Activated T-helper 1 cell treated with Interleukin-2 at 50 U/mL for 16 hours (primary cell): ENCODE data around the gene RAX2.
"Not testable (repeated sequence)": the region's sequence is repeated elsewhere in the genome, so short reads cannot be mapped to it uniquely, and the experiment has no call there.

Experiments used
- DNase-seq: peaks from one replicate; pipeline ENCODE4 v3.0.0-alpha.2; 2020; ENCODE audit warnings: low read depth

The RAX2 gene

DNA sequence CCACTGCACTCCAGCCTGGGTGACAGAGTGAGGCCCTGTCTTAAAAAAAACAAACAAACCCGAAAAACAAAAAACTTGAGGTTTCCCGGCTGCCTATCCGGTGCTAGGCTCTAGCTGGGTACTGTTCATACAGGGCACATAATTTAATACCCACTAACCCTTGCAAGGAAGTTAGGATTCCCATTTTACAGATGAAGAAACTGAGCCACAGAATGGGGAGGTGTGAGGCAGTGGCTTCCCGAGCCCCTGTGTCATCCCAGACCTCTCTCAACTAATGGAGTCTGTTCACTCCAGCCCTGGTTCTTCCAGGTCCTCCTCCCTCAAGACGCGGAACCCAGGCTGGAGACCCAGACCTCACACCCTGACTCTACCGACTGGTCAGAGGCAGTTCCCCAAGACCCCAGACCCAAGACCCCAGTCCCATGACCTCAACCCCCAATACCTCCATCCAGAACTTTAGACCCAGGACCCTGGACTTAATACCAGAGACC is 11.1 kb downstream of the RAX2 start:
- DNase-seq = no peak

DNA sequence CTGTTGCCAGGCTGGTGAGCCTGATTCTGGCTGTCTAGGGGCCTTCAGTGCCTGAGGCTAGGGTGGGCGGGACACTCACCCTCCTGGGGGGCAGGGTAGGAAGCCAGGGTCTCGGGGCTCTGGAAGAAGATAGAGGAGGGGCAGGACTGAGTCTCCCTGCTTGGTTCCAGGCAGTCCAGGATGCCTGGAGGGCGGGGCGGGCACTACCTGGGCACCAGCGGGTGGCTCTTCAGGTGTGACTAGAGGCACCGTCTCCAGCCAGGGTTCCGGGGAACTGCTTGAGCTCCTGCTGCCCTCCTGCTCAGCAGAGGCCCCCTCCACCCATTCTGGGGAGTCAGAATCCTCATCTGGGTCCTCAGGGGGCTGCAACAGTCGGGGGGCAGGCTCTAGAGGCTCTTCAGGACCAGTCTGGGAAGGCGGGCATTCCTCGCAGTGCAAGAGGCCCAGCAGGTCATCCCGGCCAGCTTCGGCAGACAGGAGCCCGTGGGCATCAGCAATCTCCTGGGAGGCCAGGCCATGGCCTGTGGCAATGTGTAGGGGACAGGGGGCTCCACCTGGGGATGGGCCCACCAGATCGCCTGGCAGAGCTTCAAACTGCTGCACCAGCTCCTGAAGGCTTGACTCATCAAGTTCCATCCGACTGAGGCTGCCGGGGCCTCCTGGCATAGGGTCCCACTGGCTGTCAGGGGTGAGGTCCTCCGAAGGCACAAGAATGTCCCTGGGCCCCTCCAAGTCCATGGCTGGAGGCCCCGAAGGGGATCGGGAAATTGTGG is 12.4 kb downstream of the RAX2 start:
- DNase-seq = no peak

GRCh38 chr19:3758297-3758696 is 13.7 kb downstream of the RAX2 start:
- DNase-seq = not testable (repeated sequence)

- not testable (repeated sequence) for DNase-seq
These were observed 14.3 kb downstream of the RAX2 start for GRCh38 chr19:3757705-3758104.

- DNase-seq = no peak
These were observed 18.2 kb downstream of the RAX2 start for GRCh38 chr19:3753631-3754410.

- no peak for DNase-seq
These were observed 19.5 kb downstream of the RAX2 start for GRCh38 chr19:3752492-3752891.

DNA sequence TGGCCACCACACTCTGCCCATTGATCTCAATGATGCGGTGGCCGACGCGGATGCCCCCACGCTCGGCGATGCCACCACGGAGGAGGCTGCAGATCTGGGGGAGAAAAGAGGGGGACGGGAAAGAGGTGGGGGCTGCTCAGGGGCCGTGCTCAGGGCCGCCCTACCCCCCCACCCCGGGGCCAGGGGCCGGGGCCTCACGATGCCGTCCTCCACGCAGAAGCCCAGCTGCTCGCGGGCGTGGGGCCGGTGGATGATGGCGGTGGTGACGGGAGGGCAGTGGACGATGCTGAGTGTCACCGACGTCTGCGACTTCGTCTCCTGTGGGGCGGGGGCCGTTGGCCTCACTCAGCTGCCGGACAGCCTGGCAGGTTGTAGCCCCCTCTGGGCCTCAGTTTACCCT is 20.8 kb downstream of the RAX2 start:
- DNase-seq = no peak

DNA sequence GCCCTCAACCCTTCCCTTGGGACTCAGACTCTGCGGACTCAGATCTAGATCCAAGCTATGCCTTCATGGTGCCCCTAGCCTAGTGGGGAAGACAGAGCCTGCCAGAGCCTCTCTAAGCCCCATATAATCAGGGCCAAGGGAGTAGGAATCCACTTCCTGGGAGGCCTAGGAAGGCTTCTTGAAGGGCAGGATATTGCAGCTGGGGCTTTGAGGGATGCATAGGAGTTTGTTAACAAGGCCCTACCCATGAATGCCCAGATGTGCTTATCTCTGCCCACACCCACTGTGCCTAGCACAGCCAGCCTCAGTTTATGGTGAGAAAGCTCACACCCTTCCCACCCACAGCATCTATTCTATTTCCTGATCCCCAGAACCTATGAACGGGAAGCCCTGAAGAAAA is 21.8 kb downstream of the RAX2 start:
- DNase-seq = no peak

- DNase-seq = no peak
These were observed 23.1 kb downstream of the RAX2 start for GRCh38 chr19:3748965-3749364.

DNA sequence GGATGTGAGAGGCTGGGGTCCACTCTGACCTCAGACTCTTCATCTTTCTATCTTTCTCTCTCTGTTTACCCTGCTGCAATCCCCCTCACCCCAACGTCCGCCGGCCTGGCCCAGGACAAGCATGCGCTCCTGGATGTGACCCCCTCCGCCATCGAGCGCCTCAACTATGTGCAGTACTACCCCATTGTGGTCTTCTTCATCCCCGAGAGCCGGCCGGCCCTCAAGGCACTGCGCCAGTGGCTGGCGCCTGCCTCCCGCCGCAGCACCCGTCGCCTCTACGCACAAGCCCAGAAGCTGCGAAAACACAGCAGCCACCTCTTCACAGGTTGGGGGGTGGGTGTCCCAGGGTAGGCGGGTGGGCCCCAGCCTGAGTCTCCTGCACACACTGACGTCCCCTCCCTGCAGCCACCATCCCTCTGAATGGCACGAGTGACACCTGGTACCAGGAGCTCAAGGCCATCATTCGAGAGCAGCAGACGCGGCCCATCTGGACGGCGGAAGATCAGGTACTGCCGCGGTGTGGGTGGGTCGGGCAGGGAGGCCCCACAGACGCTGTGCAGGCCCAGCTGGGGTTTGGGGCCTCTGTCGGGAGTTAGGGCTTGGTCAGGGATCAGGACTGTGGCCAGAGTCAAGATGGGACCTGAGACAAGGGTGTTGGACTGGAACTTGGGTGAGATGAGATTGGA is 25.5 kb downstream of the RAX2 start:
- DNase-seq = no peak

GRCh38 chr19:3745363-3746045 is 26.5 kb downstream of the RAX2 start:
- DNase-seq = no peak

DNA sequence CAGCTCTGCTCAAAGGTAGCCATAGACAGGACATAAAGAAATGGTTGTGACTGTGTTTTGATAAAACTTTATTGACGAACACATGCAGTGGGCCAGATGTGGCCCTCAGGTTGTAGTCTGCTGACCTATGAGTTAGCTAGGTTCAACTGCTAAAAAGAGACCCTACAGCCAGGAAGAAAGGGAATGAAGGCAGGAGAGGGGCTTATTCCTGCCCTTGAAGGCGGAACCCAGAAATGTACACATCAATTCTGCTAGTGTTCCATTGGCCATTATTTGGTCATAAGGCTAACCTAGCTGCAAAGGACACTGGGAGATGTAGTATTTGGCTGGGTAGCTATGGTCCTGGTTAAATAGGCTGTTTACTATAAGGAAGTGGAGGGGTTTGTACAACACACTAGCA is 28.5 kb downstream of the RAX2 start:
- no peak for DNase-seq

DNA sequence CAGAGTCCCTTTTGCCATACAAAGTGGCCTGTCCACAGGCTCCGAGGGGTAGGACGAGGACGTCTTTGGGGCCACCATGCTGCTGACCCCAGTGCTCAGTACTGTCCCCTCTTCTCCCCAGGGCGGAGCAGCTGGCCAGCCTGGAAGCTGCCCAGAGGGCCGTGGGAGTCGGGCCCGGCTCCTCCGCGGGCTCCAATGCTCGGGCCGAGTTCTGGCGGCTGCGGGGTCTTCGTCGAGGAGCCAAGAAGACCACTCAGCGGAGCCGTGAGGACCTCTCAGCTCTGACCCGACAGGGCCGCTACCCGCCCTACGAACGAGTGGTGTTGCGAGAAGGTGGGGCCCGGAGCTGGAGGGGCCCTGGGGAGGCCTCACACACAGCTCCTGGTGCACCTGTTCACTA is 31.6 kb downstream of the RAX2 start:
- no peak for DNase-seq

- no peak for DNase-seq
These were observed 33.4 kb downstream of the RAX2 start for GRCh38 chr19:3738477-3739220.

DNA sequence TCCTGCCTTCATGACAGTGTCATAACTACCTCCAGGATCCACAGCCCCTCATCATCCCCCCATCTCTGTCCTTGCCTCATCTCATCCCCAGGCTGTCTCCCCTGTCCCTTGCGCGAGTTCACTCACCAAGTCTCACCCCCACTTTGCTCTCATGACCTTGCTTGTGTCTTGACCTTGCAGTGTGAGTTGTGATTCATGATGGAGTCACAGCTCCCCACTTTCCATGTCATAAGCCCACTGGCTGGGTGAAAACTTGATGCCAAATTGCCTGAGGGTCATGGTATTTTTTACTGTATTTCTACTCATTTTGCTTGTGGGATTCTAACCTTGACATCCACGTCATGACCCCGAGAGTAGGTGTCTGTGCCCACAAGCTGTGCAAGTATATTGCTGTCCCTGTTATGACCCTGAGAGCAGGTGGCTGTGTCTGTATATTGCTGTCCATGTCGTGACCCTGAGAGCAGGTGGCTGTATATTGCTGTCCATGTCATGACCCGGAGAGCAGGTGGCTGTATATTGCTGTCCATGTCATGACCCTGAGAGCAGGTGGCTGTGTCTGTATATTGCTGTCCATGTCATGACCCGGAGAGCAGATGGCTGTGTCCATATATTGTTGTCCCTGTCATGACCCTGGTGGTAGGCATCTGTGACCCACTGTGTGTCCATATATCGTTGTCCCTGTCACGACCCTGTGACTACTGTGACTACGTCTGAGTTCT is 34.4 kb downstream of the RAX2 start:
- no peak for DNase-seq

DNA sequence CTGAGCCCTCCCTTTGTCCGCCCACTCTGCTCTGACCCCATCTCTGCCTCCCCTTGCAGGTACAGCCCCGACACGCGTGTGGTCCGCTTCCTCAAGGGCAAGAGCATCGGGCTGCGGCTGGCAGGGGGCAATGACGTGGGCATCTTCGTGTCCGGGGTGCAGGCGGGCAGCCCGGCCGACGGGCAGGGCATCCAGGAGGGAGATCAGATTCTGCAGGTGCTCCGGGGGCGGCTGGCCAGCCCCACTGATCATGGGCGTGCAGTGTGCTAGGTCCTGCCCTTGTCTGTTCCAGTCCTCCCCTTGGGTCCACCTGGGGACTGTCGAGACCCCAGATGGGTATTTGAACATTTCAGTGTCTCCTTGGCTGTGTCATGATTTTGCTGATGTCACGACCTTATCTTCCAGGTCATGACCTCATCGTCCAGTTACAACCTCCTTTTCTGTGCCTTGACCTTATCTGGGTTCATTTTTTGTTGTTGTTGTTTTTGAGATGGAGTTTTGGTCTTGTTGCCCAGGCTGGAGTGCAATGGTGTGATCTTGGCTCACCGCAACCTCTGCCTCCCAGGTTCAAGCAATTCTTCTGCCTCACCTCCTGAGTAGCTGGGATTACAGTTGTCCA is 35.8 kb downstream of the RAX2 start:
- DNase-seq = no peak

- no peak for DNase-seq
These were observed 37.8 kb downstream of the RAX2 start for GRCh38 chr19:3734310-3734600.

DNA sequence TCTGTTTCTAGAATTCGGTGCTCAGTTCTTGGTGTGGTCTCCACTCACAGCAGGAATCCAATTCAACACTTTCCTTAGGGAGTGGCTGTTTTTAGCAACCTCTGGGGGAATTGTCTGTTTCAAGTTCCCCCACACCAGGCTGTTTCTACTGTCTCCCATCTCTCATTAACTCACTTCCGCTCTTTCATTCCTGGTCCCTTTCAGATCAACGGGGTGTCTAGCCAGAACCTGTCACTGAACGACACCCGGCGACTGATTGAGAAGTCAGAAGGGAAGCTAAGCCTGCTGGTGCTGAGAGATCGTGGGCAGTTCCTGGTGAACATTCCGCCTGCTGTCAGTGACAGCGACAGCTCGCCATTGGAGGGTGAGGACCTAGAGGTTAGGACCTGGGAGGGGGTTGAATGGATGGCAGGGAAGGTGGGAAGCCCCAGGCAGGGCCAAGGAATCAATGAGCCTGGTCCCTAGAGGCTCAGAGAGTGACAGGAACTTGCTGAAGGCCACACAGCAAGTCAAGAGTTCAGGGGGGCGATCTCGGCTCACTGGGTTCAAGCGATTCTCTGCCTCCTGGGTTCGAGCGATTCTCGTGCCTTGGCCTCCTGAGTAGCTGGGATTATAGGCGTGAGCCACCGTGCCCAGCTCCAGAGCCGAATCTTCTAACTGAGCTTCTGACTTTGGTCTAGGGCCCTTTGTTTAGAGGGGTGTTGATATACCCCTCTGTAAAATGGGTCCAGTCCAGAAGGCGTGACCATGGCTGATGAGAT is 38.3 kb downstream of the RAX2 start:
- no peak for DNase-seq

- no peak for DNase-seq
These were observed 39.9 kb downstream of the RAX2 start for GRCh38 chr19:3732108-3732507.

DNA sequence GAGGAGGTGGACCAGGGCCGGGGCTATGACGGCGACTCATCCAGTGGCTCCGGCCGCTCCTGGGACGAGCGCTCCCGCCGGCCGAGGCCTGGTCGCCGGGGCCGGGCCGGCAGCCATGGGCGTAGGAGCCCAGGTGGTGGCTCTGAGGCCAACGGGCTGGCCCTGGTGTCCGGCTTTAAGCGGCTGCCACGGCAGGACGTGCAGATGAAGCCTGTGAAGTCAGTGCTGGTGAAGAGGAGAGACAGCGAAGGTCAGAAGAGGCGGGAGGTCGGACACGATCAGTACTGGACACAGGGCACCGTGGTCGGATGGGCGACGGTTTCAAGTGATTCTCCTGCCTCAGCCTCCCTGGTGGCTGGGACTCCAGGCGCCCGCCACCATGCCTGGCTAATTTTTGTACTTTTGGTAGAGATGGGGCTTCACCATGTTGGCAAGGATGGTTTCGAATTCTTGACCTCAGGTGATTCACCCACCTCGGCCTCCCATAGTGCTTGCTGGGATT is 41.5 kb downstream of the RAX2 start:
- no peak for DNase-seq
